Peyer's patch (tissue), 4 donors: ENCODE data around the gene CT45A5. TPM values are rescaled to one million over a fixed set of nuclear protein-coding genes. Genes with fewer than 3 reads are reported as not detected.

Source experiments
- total RNA-seq, 4 donors: library from RNA; depleted of rRNA; stranded (reverse); fragments of >200 nt; gene quantifications; one replicate each; pipeline ENCODE4 v1.1.0, GENCODE V29; 2016

CT45A5 gene
- total RNA-seq, 4 donors from 2014 or later, result not detected

Other genes with a start within 250 kb of the CT45A5 start
- not detected for gene CT45A1, start 71.9 kb downstream of the CT45A5 start, total RNA-seq
- gene CT45A3, start 17.3 kb downstream of the CT45A5 start, total RNA-seq, result not detected
- gene CT45A6, start 17.3 kb upstream of the CT45A5 start, total RNA-seq, result not detected
- gene CT45A2, start 34.5 kb upstream of the CT45A5 start, total RNA-seq, result not detected
- gene CT45A7, start 51.8 kb upstream of the CT45A5 start, total RNA-seq, result not detected
- gene CT45A8, start 69.0 kb upstream of the CT45A5 start, total RNA-seq, result not detected
- not detected for gene CT45A9, start 86.3 kb upstream of the CT45A5 start, total RNA-seq
- not detected for gene CT45A10, start 107.9 kb upstream of the CT45A5 start, total RNA-seq
- gene SAGE1, start 108.2 kb upstream of the CT45A5 start, total RNA-seq, result not detected
- gene MMGT1, start 188.5 kb upstream of the CT45A5 start, total RNA-seq, result 10 to 100 TPM in 3 of 4 donors, 1 to 10 TPM in 1; 9.9 to 21.5 (median 13.5) TPM
- 10 to 100 TPM in 3 of 4 donors, 1 to 10 TPM in 1; 9.9 to 28.7 (median 17.3) TPM for gene SLC9A6, start 199.9 kb upstream of the CT45A5 start, total RNA-seq